ENCODE data around the gene RBM38.

DNA sequence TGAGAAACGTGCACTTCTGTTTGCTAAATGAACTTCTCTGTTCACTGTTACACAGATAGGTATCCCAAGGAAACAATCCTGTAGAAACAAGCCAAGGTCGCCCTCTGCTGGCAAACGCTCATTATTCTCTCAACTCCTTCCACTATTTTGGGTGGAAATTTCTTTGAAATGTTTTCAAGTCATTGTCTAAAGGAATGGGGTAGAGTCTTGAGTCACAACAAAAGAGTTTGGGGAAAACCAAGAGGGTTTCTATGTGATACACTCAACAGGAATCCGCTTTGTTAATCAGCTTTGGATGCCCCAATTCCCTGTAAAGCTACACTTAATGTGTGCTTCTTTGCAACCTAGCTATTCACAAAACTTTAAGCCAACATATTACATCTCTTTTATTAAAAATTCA is 44.7 kb upstream of the RBM38 start:
- TF ChIP-seq CTCF (IDR thresholded peaks at IDR 0.05) (peak; percentile 39 to 69 (median 42)), POLR2A (IDR thresholded peaks at IDR 0.05) (no peak)
